LNCaP clone FGC (cell line): ENCODE measurements around the gene RAMP3.
A peak's percentile ranks its signal among the peaks of the same experiment; 100 is the strongest.

ENCODE experiments used
- DNase-seq: peaks from one replicate; pipeline ENCODE4 v3.0.0-alpha.2; 2011; ENCODE audit warnings: low read depth
- H3K4me3 ChIP-seq: 2 replicates; pipeline ENCODE4 v1.5.1; 2011; ENCODE audit warnings: mild to moderate bottlenecking, low read depth, low read length, control low read depth
- CTCF ChIP-seq: IDR thresholded peaks from 2 replicates; pipeline ENCODE4 v1.5.1; 2012; ENCODE audit warnings: mild to moderate bottlenecking; ENCODE audit not compliant: control insufficient read depth, insufficient read depth; ENCODE audit errors: extremely low read depth

The RAMP3 gene

GRCh38 chr7:45132708-45133320 is 24.8 kb upstream of the RAMP3 start:
- no peak for DNase-seq
- TF ChIP-seq CTCF = no peak

GRCh38 chr7:45133352-45133751 is 24.2 kb upstream of the RAMP3 start:
- H3K4me3 ChIP-seq = no peak overlapping the region
- no peak for TF ChIP-seq CTCF
- no peak for DNase-seq

More at GRCh38 chr7:45132708-45133320, 24.8 kb upstream of the RAMP3 start:
- H3K4me3 ChIP-seq = no peak overlapping the region

- TF ChIP-seq CTCF = no peak
- DNase-seq = no peak
- H3K4me3 ChIP-seq = no peak overlapping the region
These were observed 23.7 kb upstream of the RAMP3 start for GRCh38 chr7:45133877-45134276.

GRCh38 chr7:45136106-45137060 is 21.2 kb upstream of the RAMP3 start:
- peak; percentile 50 for DNase-seq
- H3K4me3 ChIP-seq = no peak overlapping the region
- TF ChIP-seq CTCF = peak; percentile 95

- H3K4me3 ChIP-seq = no peak overlapping the region
- TF ChIP-seq CTCF = no peak
- no peak for DNase-seq
These were observed 18.9 kb upstream of the RAMP3 start for GRCh38 chr7:45138433-45139267.

- TF ChIP-seq CTCF = no peak
- no peak for DNase-seq
- no peak overlapping the region for H3K4me3 ChIP-seq
These were observed 16.8 kb upstream of the RAMP3 start for GRCh38 chr7:45140827-45141226.
